ENCODE data around the gene SKIC2.

DNA sequence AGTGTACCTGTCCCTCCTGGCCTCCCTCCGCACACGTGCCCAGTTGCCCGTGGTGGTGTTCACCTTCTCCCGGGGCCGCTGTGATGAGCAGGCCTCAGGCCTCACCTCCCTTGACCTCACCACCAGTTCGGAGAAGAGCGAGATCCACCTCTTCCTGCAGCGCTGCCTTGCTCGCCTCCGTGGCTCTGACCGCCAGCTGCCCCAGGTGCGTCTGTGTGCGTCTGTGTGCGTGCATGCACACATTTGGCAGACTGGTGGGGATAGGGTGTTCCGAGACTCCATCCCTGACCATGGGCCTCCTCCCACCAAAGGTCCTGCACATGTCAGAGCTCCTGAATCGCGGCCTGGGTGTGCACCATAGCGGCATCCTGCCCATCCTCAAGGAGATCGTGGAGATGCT lies 4.9 kb downstream of the SKIC2 start:
- TF ChIP-seq, protein P1, sequence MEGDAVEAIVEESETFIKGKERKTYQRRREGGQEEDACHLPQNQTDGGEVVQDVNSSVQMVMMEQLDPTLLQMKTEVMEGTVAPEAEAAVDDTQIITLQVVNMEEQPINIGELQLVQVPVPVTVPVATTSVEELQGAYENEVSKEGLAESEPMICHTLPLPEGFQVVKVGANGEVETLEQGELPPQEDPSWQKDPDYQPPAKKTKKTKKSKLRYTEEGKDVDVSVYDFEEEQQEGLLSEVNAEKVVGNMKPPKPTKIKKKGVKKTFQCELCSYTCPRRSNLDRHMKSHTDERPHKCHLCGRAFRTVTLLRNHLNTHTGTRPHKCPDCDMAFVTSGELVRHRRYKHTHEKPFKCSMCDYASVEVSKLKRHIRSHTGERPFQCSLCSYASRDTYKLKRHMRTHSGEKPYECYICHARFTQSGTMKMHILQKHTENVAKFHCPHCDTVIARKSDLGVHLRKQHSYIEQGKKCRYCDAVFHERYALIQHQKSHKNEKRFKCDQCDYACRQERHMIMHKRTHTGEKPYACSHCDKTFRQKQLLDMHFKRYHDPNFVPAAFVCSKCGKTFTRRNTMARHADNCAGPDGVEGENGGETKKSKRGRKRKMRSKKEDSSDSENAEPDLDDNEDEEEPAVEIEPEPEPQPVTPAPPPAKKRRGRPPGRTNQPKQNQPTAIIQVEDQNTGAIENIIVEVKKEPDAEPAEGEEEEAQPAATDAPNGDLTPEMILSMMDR (IDR thresholded peaks at IDR 0.05) = no peak
- TF ChIP-seq POLR2A (IDR thresholded peaks at IDR 0.05) (no peak), POLR2AphosphoS5 (IDR thresholded peaks at IDR 0.05) (no peak)

Data from prostate gland (tissue), 2 donors.